Measurements from ENCODE around the gene VPREB1.
"Not testable (repeated sequence)": the region's sequence is repeated elsewhere in the genome, so short reads cannot be mapped to it uniquely, and the experiment has no call there.

The VPREB1 gene, protein sequence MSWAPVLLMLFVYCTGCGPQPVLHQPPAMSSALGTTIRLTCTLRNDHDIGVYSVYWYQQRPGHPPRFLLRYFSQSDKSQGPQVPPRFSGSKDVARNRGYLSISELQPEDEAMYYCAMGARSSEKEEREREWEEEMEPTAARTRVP

DNA sequence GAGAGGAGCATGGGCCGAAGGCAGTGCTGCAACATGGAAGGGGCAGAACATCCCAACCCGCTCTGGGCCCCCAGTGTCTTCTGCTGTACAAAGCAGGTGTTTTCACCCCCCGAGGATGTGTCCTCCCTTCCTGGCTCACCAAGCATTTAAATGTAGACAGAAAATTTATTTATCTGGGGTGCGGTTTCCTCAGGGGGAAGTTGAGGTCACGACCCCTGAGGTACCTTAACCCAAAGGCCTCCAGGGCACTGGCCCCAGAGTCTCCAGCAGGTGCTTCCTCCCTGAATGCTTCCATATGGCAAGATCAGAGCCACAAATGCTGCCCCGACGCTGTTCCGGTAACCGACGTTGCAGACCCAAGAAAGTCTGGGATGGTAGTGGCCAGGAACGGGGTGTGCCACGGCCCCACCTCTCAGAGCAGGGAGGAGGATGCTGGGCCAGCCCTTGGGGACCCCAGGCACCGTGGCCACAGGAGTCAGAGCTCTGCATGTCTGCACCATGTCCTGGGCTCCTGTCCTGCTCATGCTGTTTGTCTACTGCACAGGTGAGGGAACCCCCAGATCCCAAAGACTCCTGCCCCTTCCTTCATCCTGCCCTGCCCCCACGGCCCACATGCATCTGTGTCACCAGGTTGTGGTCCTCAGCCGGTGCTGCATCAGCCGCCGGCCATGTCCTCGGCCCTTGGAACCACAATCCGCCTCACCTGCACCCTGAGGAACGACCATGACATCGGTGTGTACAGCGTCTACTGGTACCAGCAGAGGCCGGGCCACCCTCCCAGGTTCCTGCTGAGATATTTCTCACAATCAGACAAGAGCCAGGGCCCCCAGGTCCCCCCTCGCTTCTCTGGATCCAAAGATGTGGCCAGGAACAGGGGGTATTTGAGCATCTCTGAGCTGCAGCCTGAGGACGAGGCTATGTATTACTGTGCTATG is at the start of gene VPREB1:
Gene VPREB1 (plus strand): TSS at position 471 of the 935 bp plus-strand sequence. CDS start 28 bp downstream, at position 499.
- no peak for FAIRE-seq

DNA sequence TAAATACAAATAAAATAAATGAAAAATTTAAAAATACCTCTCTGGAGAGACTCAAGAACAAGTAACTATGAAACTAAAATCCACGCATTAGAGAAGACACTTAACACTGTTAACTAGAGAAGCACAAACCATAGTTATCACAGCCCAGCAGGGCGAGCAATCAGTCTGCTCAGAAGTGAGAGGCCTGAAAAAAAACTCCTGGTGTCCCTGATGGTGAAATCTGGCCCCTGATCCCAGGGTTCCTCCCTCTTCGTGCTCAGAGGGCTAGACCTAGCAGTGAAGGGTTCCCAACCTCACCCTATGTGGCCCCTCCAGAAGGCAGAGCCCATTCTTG is 49.7 kb upstream of the VPREB1 start:
- FAIRE-seq = no peak

GRCh38 chr22:22195265-22196017 is 49.1 kb upstream of the VPREB1 start:
- FAIRE-seq = no peak

- no peak for FAIRE-seq
Measured at GRCh38 chr22:22196018-22196533, 48.5 kb upstream of the VPREB1 start.

DNA sequence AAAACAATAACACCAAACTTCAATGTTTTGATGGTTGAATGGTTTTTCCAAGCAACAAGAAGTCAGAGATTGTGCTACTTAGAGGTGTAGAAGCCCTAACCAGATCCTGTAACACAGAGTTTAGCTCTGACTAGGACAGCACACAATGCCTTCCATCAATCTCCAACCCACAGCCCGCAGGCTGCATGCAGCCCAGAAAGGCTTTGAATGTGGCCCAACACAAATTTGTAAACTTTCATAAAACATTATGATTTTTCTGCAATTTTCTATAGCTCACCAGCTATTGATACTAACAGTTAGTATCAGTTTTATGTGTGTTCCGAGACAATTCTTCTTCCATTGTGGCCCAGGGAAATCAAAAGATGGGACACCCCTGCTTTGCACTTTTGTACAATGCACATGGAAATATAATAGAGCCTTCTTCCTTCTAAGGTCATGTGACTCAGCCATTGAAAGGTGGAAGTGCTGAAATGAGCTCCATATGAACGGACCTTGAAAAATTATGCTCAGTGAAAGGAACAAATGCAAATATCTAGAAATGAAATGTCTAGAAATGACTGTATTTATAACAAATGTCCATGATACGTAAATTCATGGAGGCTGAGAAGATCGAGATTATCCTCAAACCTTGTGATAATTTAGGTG is 47.6 kb upstream of the VPREB1 start:
- FAIRE-seq = no peak

- FAIRE-seq = no peak
Measured at GRCh38 chr22:22197993-22198402, 46.6 kb upstream of the VPREB1 start.

- no peak for FAIRE-seq
Measured at GRCh38 chr22:22198751-22199150, 45.8 kb upstream of the VPREB1 start.

GRCh38 chr22:22199634-22200033 is 45.0 kb upstream of the VPREB1 start:
- no peak for FAIRE-seq

DNA sequence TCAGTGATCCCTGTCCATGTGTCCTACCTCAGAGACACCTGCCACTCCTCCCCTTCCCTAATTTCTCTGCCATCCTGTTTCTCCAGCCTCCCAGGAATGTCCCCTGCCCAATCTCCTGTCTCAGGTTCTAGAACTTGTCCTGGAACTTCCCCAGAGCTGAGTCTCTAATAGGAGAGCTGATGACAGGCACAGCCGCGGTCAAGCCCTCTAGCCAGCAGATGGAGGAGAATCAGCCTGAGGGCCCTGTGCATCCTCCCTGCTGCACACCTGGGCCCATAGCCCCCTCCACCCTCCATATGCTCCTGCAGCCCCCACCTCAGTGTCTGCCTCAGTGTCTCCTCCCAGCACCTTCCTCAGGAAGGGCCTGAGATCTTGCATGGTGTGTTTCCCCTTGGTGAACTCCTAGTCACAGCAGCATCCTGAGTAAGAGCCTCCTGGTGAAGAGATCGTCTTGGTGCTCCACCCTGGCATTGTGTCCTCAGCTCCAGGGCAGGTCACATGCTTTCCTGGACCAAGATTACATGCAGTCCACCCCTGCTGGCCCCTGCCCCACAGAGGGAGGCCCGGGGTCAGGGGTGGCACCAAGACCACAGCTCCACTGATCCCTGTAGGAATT is 43.9 kb upstream of the VPREB1 start:
- no peak for FAIRE-seq

DNA sequence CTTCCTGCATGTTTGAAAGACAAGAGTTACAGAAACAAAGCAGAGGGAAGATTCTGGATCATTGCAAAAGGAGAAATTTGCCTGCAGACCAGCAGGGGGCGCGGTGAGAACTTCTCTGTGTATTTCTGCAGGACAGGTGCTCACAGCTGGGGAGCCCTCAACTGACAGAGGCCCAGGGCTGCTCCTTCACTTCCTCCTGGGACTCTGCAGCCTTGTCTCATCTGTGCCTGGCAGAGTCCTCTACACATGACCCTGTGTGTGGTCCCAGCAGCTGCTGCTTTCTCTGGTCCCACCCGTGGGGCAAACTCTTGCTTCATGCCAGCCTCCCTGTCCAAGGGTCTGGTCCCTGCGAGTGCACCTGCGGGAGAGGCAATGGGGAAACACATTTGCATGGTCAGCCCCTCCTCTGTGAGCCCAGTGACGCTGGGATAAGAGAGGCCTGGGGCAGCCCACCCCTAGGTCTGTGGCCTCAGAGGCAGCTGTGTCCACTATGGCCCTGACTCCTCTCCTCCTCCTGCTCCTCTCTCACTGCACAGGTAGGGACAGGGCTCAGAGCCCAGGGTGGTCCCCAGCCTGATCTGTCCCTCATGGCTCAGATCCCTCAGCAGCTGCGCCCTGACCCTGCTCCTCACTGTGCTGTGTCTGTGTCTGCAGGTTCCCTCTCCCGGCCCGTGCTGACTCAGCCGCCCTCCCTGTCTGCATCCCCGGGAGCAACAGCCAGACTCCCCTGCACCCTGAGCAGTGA is 43.2 kb upstream of the VPREB1 start:
- FAIRE-seq = no peak

DNA sequence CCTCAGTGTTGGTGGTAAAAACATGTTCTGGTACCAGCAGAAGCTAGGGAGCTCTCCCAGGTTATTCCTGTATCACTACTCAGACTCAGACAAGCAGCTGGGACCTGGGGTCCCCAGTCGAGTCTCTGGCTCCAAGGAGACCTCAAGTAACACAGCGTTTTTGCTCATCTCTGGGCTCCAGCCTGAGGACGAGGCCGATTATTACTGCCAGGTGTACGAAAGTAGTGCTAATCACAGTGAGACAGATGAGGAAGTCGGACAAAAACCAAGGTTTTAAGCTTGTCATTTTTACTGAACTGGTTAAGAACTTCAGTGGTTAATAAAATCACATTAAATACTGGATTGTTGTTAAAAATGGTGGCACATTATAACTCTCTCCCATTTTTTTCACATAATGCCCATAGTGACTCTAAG is 42.6 kb upstream of the VPREB1 start:
- FAIRE-seq = no peak

DNA sequence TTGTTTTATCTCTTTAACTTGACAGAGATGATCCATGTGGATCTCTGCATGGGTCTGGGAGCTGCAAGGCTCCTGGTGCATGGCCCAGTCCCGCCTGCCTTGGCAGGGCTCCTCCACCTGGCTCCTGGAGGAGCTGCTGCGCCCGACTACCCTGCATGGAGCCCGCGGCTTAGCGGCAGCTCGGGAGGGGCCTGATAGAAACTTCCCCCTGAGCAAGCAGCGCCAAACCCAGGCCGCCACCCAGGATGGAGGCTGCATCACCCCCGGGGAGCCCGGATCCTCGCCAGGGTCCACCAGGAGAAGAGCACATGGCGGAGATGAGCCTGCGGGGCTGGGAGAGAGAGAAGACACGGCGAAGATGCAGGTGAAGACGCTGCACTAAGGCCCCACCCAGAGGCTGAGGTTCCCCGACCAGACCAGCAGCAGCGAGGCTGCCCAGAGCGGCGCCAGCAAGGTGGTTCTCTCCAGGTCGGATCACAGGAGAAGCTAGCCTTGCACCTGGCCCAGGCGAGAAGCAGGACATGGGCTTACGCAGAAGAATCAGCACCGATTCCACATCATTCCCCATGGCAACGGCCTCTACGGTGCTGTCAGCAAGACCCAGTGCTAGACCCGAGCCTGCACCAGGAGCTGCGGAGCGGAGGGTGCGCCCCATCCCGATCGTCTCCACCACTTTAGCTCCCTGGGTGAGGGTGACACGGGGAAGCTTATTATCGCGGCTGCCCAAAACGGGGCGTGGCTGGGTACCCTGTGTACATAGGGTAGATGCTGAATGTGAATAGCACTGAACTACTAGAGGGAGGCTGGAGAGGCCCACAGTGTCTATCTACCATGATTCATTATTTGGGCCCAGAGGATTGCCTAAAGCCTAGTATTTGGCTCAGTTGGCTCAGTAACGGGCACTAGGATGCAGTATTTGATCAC is 41.3 kb upstream of the VPREB1 start:
- no peak for FAIRE-seq

DNA sequence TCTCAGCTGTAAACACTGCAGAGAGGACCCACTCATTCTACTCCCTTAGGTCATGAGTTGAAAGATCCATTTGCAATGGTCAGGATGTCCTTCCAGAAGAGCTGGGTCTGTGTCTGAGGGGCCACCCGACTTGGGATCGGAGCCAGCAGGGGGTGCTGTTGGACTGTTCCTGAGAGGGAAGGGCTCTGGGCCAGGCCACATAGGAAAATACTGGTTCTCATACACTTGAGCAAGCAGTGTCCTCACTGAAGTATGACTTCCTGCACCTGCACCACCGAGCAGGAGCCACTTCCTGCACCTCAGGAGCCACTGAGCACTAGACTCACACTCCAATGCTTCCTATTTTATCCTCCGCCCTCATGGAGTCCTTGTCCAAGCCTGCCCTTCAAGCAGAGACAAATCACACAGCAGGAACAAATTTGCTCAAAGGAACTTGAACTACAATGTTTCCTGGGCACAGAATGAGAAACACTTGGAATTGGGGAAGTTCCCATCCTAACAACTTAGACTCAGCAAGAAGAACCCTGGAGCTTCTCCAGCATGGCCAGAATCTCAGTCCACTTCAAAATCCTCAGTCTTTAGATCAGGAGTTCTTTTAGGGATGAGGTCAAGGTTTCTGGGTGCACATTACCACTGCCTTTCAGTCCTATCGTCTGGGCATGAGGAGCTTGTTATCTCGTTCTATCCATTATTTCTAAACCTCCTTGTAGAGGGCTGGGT is 36.6 kb upstream of the VPREB1 start:
- no peak for FAIRE-seq

DNA sequence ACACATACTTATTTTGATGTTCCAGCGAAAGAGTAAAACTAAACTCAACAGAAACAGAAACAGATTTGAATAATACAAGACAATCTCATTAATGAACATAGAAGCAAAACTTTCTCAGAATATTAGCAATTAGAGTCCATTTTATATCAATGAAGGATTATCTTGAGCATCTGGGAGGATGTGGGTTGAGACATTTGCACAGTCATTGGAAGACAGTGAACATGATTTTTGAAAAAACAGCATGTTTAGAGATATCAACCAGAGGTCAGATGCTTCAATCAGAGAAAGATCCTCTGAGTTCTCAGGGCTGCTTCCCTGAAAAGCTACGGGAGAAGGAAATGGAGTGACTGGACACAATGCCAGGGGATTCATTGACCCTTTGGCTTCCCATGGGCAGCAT is 35.9 kb upstream of the VPREB1 start:
- no peak for FAIRE-seq

GRCh38 chr22:22209080-22209640 is 35.4 kb upstream of the VPREB1 start:
- not testable (repeated sequence) for FAIRE-seq

- FAIRE-seq = no peak
Measured at GRCh38 chr22:22210375-22210774, 34.2 kb upstream of the VPREB1 start.

GRCh38 chr22:22210889-22211833 is 33.4 kb upstream of the VPREB1 start:
- no peak for FAIRE-seq

- no peak for FAIRE-seq
Measured at GRCh38 chr22:22213231-22213630, 31.4 kb upstream of the VPREB1 start.

Measured in G401.6 (cell line).